ENCODE measurements around the gene NTS.

GRCh38 chr12:85855305-85855704 lies 18.8 kb upstream of the NTS start:
- TF ChIP-seq CTCF (IDR thresholded peaks at IDR 0.05) (no peak), POLR2A (IDR thresholded peaks at IDR 0.05) (no peak)

Measured in testis (tissue), 2 donors.